Endometrium (tissue), 2 donors: ENCODE measurements around the gene S100A4.
"Not testable (repeated sequence)": the region's sequence is repeated elsewhere in the genome, so short reads cannot be mapped to it uniquely, and the experiment has no call there.

Experiments used
- FAIRE-seq: peaks from 2 replicates; lab custom pipeline; 2012; peaks lifted over from hg19 to GRCh38; lab: Jason Lieb, UNC
- donor health status: control.
- donor health status: control.

Gene S100A4

DNA sequence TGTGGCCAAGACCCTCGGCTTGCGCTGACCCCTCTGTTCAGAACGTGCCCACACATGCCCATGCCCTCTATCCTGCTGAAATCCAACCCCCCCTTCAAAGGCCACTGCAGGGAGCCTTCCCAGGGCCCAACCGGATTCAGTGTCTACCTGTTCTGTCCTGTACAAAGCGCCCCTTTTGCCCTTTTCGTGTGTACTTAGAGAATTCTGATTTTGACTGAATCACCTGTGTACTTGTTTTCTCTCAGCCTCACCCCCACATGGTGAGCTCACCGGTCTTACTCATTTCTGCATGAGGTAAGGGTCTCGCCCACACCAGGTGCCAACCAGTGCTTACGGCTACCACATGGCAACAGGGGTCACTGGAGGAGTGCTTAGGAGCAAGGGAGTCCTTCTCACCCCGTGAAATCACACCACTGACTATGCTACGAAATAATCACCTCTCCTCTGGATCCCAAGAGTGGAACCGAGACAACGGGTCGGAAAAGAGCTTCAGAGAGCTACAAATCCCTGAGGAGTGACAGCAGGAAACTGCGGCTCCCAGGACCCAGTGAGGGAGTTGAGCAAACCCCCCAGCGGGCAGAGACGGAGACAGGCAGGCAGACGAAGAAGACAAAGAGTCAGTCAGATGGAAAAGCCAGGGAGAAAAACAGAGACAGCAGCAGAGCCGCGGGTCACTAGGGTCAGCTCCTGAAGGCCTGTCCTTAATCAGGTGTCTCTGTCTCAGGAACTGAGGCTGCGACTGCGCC, 22.2 kb upstream of the S100A4 start:
- FAIRE-seq: no peak

DNA sequence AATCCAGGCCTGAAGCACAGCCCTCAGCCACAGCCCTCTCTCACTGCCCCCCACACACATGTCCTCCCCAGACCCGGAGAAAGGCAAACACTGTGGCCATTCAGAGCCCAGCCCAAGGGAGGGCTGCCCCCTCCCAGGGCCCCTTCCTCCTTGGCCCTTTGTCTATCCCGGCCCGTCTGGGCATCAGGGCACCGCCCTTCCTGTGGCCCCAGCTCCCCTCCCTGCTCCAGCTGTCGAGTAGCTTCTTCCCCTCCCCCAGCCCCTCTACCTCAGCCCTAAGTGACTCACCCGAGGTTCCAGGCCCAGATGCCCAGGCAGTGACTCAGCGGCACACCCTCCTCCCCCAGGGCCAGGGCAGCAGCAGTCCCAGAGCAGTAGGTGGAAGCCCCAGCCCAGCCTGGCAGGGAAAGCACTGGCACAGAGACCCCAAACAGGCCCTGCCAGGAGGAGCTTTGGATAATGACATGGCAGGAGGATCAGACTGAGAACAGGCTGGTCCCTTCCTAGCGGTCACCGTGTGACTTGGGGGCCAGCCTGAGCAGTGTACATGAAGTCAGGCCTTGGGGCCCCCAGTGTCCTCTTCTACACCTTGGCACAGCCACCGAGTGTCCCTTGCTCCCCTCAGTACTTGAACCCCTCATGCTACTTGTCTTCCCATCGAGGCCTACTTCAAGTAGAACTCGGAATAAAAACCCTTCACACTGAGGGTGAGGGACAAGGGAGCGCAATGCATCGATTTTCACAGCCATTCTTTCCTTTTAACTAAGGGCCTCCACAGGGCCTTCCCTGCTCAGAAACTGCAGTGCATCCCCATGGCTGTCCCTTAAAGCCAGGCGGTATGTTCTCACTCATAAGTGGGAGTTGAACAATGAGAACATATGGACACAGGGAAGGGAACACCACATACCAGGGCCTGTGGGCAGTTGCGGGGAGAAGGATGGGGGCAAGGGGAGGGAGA, 21.1 kb upstream of the S100A4 start:
- no peak for FAIRE-seq

DNA sequence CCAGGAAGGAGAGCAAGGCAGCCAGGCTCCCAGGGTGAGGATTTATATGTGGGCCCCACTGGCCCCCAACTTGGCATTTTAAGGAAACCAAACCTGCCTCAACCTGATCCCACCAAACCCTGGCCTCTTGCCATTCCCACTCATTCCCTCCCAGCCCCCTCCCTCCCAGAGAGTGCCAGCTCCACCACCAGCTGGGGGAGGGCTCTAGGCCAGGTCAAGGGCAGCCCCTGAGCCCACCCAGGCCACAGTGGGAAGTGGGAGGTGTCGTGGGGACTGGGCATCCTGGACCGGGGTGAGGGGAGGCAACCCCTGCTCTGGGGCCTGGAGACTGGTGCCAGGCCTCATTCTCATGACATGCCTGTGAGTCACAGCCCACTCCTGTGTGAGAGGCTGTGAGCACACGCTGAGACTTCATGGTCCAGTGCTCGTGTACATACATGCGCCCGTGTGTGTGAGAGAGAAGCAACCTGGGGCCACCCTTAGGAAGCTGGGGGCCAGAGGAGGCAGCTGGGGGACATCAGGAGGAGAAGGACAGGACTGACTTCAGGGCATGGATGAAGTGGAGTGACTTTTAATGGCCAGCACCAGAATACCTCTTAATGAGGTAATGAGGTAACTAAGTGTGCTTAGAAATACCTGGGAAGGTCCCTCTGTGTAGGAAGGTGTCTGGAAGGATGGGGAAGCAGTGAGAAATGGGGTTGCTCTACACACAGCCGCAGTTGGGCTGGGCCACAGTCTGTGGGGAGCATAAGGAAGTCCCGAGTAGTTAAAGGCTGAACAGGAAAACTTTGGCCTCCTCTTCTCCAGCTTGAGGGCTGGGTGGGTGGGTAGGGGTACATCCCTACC, 20.1 kb upstream of the S100A4 start, which contains the start of gene S100A2:
S100A2 (minus strand) TSS at position 316 of the 846 bp plus-strand sequence. CDS start 1,967 bp downstream, outside the sequence.
- no peak for FAIRE-seq

DNA sequence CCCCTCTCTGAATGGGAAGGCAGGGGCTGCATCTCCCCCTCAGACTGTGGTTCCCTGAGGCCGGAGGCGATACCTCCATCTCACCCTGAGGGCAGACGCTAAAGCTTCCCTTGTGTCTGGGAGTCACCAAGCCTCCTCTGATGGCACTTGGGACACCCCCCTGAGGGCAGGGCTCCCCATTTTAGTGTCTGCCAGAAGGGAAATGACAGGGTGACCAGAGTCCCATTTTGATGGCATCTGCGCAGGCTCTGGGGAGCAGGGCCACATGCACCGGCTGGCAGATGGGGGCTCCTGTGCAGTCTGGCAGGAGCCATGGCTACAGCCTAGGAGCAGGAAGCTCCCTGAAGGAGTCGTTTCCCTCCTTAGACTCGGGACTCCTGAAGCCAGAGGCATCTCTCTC, 18.4 kb upstream of the S100A4 start:
- no peak for FAIRE-seq

DNA sequence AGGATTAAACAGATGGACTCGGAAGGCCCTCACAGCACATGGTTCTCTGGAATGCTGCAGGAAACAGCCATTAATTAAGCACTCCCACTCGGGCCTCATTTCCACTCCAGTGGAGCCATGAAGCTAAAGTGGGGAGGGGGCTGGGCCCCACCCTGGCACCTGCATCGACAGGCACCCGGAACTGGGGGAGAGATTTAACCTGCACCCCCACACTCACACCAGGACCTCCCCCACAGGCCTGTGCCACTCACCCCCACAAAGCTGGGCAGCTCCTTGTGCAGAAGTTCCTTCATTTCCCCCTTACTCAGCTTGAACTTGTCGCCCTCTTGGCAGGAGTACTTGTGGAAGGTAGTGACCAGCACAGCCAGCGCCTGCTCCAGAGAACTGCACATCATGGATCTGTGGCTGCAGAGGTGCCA, 17.9 kb upstream of the S100A4 start:
- no peak for FAIRE-seq

DNA sequence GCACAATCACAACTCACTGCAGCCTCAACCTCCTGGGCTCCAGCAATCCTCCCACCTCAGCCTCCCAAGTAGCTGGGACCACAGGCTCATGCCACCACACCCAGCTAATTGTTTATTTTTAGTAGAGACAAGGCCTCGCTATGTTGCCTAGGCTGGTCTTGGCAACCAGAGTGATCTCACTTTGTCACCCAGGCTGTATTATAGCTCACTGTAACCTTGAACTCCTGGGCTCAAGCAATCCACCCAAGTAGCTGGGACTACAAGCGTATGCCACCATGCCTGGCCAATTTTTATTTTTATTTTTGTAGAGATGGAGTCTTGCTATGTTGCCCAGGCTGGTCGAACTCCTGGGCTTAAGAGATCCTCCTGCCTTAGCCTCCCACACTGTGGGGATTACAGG, 16.4 kb upstream of the S100A4 start:
- FAIRE-seq: not testable (repeated sequence)

DNA sequence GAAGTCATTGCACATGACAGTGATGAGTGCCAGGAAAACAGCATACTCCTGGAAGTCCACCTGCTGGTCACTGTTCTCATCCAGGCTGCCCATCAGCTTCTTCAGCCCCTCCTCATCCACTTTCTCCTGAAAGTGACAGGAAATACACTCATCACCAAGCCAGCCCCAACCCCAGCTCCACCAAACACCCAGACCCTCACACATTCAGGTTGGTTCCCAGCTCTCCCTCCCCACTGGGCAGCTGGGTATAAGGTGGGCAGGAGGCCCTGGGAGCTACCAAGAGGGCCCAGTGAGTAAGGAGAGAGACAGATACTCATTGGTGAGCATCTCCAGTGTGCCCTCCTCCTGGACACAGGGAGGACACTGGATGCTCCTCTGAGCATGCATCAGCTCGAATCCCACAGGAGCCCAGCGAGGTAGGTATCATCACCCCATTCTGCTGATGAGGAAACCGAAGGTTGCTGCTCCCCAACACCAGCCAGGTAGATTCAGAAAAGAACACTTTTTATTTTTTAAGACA, 15.9 kb upstream of the S100A4 start:
- no peak for FAIRE-seq

DNA sequence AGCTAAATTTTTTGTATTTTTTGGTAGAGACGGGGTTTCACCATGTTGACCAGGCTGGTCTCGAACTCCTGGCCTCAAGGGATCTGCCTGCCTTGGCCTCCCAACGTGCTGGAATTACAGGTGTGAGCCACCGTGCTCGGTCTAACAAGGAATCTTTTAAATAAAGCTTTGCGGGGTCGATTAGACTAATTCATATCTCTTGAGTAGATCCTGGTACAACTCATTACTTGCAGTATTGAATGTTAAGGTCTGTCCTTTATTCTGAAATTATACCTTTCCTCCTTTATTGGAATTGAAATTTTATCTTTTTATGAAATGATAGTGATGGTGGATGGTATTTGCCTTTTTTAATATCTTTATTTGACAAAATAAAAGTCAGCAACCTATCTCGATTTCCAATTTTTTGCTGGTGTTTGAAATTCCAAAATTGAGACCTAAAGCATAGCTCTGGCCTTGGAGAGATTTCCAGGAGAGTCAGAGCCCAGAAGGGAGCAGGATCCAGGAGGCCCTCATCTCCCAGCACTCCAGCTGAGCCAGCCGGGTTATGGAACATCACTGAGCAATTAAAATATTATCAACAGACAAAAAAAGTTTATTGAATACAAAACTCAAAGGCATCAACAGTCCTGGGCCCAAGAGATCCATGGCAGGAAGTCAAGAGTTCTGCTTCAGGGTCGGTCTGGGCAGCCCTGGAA, 15.3 kb upstream of the S100A4 start:
- FAIRE-seq: no peak

DNA sequence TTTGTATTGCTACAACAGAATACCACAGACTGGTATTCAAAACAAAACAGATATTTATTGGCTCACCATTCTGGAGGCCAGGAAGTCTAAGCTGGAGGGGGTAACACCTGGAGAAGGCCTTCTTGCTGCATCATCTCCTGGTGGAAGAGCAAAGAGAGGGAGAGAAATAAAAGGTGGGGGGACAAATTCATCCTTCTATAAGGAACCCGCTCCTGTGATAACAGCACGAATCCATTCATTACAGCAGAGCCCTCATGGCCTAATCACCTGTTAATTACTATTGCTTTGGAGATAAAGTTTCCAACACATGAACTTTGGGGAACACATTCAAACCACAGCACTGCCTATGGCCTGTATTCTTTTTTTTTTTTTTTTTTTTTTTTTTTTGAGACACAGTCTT, 14.6 kb upstream of the S100A4 start:
- FAIRE-seq: no peak

DNA sequence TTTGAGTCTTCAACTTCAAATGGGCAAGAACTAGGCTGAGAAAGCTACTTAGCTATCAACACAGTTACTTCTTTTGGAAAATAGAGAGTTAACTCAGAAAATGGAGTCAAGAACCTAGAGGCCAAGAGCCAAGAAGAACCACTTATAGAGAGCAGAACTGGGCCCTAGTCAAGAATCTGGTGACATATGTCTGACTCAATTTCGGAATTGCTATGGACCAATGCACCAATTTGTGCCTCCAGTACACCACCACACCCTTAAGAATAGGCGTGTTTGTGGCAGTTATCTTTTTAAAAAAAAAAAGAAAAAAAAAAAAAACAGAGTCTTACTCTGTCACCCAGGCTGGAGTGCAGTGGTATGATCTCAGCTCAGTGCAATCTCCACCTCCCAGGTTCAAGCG, 12.3 kb upstream of the S100A4 start:
- FAIRE-seq: no peak

DNA sequence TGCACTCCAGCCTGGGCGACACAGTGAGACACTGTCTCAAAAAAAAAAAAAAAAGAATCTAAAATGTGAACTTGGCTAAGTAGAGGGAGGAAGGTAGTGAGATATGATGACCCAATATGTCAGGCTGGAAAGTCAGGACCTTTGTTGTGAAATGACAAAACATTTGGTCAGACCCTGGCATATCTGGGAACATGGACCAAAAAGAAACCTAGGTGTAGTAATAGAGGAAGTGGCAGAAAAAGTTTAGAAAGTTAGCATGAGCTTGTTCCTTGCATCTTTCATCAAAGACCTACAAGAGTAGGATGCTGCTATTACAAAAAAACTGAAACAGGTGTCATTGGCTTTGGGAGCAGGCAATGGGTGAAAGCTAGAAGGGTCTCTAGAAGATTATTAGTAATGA, 10.7 kb upstream of the S100A4 start:
- FAIRE-seq: no peak

DNA sequence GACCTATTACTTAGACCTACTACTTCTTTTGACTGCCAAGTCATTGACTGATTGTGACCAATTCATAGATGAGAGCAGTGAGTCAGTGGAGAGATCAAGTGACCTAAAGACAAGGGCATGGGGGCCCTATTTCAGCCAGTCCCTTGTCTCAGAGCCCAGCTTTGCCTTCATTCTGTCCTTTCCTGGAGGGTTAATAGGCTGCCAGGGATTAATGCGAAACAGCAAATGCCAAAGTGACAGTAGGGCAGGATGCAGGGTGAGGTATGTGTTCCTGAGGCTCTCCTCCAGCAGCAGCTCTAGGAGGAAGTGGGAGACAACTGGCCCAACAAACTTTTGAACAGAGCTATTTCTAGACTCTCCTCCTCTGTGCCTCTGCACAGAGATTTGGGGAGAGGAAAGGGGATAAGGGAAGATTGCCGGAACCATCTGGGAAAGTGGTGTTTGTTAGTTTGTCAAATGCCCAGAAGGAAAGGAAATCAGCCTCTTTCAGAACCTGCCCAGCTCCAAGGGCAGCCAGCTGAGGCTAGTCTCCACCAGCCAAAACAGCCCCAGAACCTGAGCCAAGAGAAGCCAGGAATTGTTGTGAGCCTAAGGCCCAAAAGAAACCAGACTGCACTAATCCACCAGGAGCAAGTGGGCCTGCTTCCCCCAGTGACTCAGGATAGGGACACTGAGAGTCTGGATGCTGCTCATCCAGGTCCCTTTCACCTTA, 8.4 kb upstream of the S100A4 start:
- no peak for FAIRE-seq

DNA sequence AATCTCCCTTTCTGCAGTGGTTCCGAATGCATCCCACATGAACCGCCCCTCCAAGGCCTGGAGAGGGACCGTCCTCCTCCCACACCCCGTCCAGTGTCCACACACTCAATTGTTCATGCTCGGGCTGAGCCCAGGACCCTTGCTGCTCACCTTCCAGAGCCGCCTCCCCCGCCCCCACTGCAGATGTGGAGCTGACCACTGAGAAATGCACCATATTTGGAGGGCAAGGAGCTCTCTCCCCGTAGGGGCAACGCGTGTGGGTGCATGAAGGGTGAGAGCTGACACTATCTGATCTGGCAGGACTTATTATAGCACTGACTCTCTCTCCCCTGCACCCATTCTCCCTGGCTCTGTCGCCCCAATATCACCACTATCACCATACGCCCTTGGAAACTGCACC, 7.5 kb upstream of the S100A4 start:
- no peak for FAIRE-seq

DNA sequence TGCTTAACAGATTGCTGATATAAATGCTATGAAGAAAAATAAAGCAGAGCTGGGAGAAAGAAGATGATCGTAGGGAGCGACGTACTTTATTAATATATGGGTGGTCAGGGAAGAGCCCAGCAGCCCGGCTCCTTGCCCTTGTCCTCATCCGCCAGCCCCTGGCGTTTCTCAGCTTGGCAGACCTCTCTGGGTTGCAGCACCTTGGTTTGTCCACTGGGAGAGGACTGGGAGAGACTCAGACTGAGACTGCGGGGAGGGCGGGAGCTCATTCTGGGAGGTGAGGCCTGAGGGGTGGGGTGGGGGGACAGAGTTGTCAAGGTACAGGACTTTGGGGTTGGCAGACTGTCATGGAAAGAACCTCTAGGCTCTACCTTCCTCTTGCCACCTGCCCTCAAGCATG, 6.7 kb upstream of the S100A4 start:
- no peak for FAIRE-seq

DNA sequence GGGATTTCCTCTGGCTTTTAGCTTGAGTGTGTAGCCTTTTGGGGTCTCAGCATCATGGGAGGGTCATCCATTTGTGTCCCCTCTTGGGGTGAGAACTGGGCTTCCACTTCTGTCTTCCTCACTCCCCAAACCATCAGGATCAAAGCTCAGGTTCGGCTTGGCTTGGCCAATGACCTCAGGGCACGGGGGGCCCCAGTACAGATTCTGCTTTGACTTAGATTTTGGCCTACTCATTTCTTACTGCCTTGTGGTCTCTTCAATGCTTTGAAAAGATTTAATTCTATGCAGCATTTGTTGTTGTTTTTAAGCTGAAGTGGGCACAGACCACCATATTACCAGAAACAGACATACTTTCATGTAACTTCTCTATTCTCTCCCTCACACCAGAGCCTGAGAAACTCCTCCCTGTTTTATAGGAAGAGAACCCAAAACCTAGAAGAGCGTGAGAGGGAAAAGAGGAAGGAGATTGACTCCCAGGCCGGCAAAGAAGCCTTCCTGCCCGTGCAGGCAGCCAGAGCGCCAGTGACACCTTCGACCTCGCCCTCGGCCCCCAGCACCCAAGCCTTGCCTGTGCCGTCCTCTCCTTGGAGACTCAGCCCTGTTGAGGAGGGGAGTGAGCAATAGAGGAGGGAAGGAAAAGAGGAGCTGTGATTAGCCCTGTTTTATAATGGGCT, 5.4 kb upstream of the S100A4 start:
- FAIRE-seq: no peak

DNA sequence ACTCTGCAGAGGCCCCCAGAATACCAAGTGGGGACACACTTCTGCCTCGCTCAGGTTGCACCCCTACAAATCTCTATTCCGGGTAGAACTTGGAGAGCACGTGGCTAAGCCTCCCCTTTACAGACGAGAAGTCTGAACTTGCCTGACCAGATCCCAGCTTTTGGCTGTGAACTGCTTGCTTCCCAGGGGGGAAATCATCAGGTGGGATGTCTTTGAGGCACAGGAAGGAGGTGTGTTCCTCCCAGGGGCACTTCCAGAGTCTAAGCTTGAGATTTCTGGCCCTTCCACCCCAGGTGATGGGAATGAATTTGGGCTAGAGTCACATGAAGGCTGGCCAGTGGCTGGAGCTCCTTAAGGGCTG, 4.8 kb upstream of the S100A4 start:
- no peak for FAIRE-seq

DNA sequence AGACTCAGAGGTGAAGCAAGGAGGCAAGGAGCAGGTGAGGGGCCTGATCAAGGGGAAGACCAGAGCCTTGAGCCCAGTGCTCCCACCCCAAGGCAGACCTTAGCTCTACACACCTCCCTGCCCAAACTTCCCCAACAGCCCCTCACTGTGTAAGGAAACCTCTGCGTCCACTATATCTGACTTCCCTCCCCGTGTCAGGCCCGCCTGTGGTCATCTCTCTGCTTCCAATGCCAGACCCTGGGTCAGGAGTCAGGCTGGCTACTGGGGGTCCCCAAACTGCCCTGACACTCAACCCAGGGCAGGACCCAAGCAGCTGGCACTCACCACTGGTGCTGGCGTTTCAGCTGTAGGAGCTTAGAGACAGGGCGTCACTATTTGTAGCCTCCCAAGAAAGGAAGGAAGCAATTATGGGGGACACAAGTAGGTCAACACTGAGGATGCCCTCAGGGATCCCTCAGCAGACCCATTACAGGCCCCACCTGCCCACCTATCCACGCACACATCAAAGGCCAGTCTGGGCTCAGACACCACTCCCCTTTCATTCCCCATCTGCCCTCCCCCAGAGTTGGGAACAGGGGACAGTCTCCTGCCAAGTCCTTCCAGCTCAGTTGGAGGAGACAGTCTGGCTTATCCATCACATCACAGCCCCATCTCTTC, 4.3 kb upstream of the S100A4 start:
- FAIRE-seq: no peak

DNA sequence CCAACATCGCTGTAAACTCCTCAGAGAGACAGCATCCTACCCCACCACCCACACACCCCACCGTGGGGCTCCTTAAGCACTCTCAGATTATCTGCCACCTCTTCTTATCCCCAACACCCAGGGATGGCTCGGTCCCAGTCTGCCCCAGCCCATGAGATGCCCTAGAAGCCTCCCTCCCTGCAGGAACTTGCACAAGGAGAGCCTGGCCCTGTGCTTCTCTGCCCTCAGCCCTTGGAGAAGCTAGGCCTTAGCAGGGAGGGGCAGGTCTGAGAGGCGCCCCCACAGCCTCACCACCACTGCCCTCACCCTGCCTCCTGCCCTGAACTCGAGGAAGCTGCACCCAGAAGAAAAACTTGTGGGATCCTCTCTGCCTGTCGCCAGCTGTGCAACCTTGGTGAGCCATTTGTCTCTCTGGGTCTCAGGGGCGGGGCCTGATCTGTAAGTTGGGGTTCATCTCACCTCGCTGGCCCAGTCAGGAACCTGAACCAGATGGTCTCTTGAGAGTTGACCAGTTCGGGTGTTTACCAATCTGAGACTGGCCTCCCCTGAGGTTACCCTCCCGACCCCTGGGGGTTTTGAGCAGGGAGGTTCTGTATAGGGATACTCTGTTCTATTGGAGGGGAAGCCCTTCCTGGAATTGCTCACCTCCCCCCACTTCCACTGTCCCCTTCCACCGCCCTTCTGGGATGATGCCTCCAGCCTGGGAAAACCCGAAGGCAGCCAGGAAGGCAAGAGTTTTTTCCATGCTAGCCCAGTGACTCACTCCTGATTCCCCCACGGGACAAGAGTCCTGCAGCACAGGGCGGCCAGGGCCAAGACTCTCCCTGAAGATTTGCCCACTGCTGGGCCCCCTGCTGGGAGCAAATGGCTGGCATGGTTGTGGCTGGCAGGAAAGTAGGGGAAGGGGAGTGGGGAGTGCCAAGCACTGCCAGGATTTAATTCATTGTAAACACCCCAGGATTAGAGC, 3.4 kb upstream of the S100A4 start, which contains the start of gene S100A3:
S100A3 (minus strand) TSS at position 537 of the 967 bp plus-strand sequence. CDS start 773 bp downstream, outside the sequence.
- no peak for FAIRE-seq
